HG03095 (cell line): Measurements from ENCODE around the gene TRIM65.

Experiments
- ATAC-seq: cut with Tn5 transposase; IDR thresholded peaks from one replicate; pipeline ENCODE4 v1.9.1; 2021; ENCODE audit warnings: moderate library complexity; ENCODE audit not compliant: unreplicated experiment

TRIM65 gene

GRCh38 chr17:75839942-75840798 is 56.6 kb downstream of the TRIM65 start:
- no peak for ATAC-seq
